Measurements from ENCODE around the gene SYNE2.

GRCh38 chr14:64060199-64060545, 207.4 kb downstream of the SYNE2 start:
- TF ChIP-seq POLR2A (IDR thresholded peaks at IDR 0.05) (no peak), CTCF (IDR thresholded peaks at IDR 0.05 in 4 of 5, conservative IDR thresholded peaks at IDR 0.05 in 1 of 5) (no peak)
